Measurements from ENCODE around the gene FGF9.

- TF ChIP-seq POLR2AphosphoS5 (IDR thresholded peaks at IDR 0.05; ENCODE audit: borderline replicate concordance, low read depth, low read length) (no peak), EZH2 (IDR thresholded peaks at IDR 0.05) (no peak)
Measured at GRCh38 chr13:21638319-21639282, 32.3 kb upstream of the FGF9 start.
